Suppressor macrophage treated with lipopolysaccharide for 4 hours (primary cell): ENCODE measurements around the gene SNX12.
A peak's percentile ranks its signal among the peaks of the same experiment; 100 is the strongest.

ENCODE experiments used
- DNase-seq: peaks from one replicate; pipeline ENCODE4 v3.0.0-alpha.2; 2020

Gene SNX12

GRCh38 chrX:71085900-71086299 lies 17.8 kb upstream of the SNX12 start:
- no peak for DNase-seq

- DNase-seq: no peak
Measured at GRCh38 chrX:71082822-71083221, 14.7 kb upstream of the SNX12 start.

DNA sequence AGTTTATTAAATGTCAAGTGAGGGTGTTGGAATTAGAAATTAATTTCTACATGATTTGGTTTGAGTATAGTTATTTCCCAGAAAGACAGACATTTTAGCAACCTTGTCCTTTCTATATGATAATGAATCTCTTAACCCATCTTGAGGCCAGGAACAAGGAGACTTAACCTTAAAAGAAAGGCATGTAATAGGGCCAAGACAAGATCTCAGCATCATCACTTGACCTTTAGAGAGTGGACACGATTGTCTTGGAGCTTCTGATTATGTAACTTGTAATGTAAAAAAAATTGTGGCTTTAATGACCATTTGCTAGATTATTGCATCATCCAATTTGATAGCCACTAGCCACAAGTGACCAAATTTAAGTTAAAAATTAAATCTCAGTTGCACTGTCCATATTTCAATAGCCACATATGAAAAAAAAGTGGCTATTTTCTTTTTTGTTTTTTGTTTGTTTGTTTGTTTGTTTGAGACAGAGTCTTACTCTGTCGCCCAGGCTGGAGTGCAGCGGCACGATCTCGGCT lies 14.1 kb upstream of the SNX12 start:
- no peak for DNase-seq

- DNase-seq: no peak
Measured at GRCh38 chrX:71081330-71082123, 13.4 kb upstream of the SNX12 start.

DNA sequence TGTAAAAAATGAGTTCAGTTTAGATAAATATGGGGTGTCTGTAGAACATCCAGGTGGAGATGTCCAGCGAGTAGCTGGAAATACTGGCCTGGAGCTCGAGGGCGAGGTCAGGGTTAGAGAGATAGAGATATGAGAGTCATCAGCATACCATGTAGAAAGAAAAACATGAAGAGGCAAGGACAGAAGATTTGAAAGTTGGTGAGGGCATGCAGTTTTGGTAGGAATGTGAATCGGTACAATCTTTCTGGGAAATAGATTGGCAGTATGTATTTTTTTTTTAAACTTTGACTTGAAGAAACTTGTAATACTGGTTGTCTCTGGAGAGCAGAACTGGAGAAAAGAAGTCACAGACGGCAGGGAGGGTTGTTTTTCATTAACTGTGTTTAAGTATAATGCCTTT lies 2.4 kb upstream of the SNX12 start:
- DNase-seq: no peak

GRCh38 chrX:71067712-71068043 lies 456 bp downstream of the SNX12 start:
- DNase-seq: no peak

DNA sequence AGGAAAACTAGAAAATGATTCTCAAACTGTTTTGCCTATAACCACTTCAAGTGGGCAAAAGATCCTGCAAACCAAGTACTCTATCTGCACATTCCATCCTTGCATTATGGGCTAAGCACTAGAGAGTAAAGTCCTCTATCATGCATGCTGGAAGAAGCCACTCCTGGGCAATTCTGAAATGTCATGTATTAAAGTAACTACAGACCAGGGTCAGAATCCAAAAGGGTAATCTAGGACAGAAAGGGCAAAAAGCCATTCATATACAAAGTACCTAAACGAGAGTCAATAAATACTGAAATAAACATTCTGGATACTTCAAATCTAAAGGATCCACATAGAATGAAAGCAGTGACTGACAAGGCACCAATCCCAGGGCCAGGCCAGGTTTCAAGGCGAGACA lies 1.0 kb downstream of the SNX12 start:
- no peak for DNase-seq

DNA sequence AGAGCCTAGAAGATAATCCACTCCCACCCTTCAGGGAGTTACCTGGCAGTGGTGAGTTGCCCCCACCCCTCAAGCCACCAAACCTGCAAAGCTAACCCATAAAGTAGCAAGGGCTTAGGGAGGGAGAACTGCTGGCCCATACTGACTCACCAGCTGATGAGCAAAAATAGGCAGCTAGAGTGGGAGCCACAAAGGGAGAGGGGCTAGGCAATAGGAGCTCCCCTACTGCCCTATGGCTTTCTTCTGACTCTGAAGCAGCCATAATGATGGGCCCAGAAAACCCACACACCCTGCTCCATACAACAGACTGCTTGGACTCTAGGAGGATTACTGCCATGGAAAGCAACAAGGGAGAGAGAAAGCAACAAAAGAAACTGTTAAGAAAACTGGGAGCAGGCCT lies 8.0 kb downstream of the SNX12 start:
- no peak for DNase-seq

DNA sequence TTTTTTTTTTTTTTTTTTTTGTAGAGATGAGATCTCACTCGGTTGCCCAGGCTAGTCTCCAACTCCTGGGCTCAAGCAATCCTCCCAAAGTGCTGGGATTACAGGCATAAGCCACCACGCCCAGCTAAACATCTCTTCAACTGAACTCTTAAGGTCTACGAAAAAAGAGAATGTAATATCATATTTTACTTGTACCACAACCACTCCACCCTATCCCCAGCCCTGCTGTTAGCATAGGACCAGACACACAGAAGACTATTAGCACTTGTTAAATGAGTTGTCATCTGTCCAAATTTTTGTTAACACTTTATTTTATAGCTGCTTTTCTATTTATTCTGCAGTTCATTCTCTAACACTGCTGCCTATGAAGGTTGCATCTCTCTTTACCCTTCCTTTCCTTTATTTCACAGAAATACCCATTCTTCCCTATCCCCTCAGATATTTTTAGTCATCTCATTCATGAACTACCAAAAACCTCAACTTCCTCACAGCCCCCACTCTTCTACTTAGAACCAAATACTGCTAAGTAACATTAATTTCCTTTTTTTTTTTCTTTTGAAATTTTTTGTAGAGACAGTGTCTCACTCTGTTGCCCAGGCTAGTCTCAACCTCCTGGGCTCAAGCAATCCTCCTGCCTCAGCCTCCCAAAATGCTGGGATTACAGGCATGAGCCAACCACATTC lies 10.1 kb downstream of the SNX12 start:
- DNase-seq: peak; percentile 37

- DNase-seq: peak; percentile 45
Measured at GRCh38 chrX:71056867-71057266, 11.3 kb downstream of the SNX12 start.

DNA sequence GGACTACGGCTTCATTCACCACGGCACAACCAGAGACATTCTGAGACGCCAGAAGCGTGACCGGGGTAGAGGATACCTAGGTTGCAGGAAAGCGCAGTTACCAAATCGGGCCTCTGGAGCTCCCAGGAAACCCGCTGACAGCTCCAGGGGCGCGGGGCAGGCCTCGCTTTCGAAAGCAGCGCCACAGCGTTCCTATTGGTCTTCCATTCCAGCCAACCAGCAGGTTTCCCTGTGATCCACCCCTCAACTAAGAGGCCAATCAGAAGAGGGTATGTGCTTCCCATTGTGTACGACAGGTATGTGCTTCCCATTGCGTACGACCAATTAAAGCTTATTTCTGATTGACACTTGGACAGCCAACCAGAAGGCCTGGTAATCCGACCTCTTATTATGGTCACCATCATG lies 14.9 kb downstream of the SNX12 start:
- peak; percentile 21 for DNase-seq

DNA sequence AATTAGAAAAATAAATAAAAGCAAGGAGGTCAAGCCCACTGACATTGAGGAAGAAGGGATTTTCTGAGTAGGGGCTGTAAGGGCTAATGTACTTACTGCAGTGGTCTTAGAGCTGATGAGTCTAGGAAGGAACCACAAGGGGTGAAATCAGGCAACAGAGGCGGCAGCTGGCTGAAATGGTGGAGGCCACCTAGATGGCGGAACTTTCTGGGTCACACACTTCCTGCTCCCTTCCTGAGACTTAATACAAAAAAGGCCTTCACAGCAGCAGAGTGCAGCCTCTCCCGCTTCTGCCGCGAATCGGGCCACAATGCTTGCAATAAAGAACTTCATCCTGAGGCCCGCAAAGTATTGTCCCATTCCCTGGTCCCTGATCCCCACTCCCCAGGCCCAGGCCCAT lies 15.4 kb downstream of the SNX12 start:
- no peak for DNase-seq

DNA sequence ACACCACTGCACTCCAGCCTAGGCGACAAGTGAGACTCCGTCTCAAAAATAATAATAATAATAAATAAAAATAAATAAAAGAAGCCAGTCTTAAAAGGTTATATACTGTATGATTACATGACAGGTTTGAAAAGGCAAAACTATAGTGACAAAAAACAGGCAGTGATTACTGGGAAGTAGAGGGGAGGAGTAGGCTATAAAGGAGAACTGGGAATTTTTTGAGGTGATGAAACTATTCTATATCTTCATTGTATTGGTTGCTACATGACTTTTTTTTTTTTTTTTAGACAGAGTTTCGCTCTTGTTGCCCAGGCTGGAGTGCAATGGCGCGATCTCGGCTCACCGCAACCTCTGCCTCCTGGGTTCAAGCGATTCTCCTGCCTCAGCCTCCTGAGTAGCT lies 20.2 kb downstream of the SNX12 start:
- DNase-seq: peak; percentile 49

DNA sequence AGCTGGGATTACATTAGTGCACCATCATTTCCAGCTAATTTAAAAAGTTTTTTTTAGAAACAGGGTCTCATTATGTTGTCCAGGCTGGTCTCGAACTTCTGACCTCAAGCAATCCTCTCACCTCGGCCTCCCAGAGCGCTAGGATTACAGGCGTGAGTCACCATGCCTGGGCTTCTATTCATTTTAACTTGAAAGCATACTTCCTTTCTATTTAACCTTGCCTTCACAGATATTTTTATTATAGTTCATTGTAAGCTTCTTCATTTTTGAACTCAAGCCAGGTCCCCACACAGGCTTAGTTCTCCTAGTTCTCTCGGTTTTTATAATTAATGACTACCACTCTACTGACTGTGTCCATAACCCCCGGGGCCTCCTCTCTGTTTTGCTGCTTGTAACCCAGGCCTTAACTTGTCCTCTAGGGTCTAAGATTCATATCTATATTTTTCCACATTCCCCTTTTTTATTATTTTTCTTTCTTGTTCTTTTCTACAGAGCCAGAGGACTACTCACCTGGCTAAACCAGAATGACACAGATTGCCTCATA lies 50.7 kb downstream of the SNX12 start:
- no peak for DNase-seq
